AG04450 (cell line): ENCODE data around the gene SOD1. TPM values are rescaled to one million over a fixed set of nuclear protein-coding genes. Genes with fewer than 3 reads are reported as not detected.

Experiments used
- CTCF ChIA-PET: fragments of 300-600, 350-600 bp; formaldehyde crosslinking; extraction: SDS; loops from one replicate; lab custom pipeline; 2022; ENCODE audit warnings: antibody characterized with exemption, inconsistent platforms; lab: Charles Lee
- POLR2A ChIA-PET: fragments of 350-600 bp; formaldehyde crosslinking; extraction: SDS; loops from one replicate; lab custom pipeline; 2021; ENCODE audit warnings: antibody characterized with exemption, inconsistent platforms; lab: Yijun Ruan, JAX
- DNase-seq: peaks from one replicate; pipeline ENCODE4 v3.0.0-alpha.2; 2011; ENCODE audit warnings: low read depth, low spot score
- H3K27ac ChIP-seq: one replicate; pipeline ENCODE4 v1.5.1; 2012; ENCODE audit warnings: low read depth, low read length, control low read depth
- H3K27me3 ChIP-seq: one replicate; pipeline ENCODE4 v1.6.0; 2012; ENCODE audit warnings: low read length; ENCODE audit not compliant: control insufficient read depth, insufficient read depth
- H3K4me3 ChIP-seq: 2 replicates; pipeline ENCODE4 v1.5.1; 2011; ENCODE audit warnings: mild to moderate bottlenecking, low read depth, low read length, control low read depth
- H3K9me3 ChIP-seq: 2 replicates; pipeline ENCODE4 v1.5.1; 2012; ENCODE audit warnings: low read length; ENCODE audit not compliant: control insufficient read depth, insufficient read depth
- polyA plus RNA-seq: library from polyadenylated mRNA; depleted of rRNA; stranded (reverse); fragments of >200 nt; gene quantifications from 2 replicates; pipeline ENCODE4 v1.2.3, GENCODE V29; 2011
- TF ChIP-seq, protein P1 (sequence below): IDR thresholded peaks from 2 replicates; pipeline ENCODE4 v1.5.1; 2011; ENCODE audit warnings: low read depth, low read length, control low read depth, inconsistent platforms

The SOD1 gene
- polyA plus RNA-seq, 1 experiment, result 433 TPM

DNA sequence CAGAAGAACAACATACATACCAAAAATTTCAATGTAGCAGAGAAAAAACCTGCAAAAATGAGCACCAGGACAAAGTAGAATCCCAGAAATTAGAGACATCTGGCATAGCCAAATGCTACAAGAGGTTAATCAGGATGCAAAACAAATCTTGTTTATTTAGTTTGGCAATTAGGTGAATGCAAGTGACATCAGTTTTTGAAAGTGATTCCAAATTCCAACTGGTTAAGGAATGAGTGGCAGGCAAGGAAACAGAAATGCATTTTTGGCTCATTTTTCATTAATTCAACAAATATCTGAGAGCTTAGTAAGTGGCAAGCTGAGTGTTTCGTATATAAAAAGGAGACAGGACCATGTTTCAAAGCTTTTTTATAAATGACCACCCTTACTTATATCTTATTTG is 51.1 kb downstream of the SOD1 start:
- TF ChIP-seq, protein P1, sequence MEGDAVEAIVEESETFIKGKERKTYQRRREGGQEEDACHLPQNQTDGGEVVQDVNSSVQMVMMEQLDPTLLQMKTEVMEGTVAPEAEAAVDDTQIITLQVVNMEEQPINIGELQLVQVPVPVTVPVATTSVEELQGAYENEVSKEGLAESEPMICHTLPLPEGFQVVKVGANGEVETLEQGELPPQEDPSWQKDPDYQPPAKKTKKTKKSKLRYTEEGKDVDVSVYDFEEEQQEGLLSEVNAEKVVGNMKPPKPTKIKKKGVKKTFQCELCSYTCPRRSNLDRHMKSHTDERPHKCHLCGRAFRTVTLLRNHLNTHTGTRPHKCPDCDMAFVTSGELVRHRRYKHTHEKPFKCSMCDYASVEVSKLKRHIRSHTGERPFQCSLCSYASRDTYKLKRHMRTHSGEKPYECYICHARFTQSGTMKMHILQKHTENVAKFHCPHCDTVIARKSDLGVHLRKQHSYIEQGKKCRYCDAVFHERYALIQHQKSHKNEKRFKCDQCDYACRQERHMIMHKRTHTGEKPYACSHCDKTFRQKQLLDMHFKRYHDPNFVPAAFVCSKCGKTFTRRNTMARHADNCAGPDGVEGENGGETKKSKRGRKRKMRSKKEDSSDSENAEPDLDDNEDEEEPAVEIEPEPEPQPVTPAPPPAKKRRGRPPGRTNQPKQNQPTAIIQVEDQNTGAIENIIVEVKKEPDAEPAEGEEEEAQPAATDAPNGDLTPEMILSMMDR, result no peak
- ChIA-PET CTCF (no interaction called here), POLR2A (interaction anchor here (0.6 kb wide), 1 partner anchor 22 kb away, joined by 3 read pairs; no protein-coding TSS in a partner anchor)
- DNase-seq, result peak; percentile 45
- no peaks in the 10 kb centered on the region for H3K9me3 ChIP-seq
- no peak overlapping the region for H3K27ac ChIP-seq
- H3K27me3 ChIP-seq, result no peaks in the 10 kb centered on the region
- H3K4me3 ChIP-seq, result no peak overlapping the region

DNA sequence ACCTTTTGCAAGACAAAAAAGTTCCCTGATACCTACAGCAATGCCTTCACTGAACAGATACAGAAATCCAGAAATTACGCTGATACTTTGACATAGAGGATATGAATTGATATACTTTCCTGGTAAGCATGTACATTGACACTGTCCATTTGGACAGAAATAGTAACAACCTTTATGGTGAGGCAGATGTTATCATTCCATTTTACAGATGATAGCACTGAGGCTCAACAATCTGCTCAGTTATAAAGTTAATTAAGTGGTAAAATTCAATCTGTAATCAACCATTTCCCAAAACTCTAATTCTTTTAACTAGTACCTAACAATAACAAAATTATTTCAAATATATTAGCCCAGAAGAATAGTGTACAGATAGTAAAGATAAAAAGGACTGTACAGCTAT is 51.8 kb downstream of the SOD1 start:
- CTCF ChIA-PET, result no interaction called here
- TF ChIP-seq, protein P1, result no peak
- POLR2A ChIA-PET, result no interaction called here
- H3K27me3 ChIP-seq, result no peaks in the 10 kb centered on the region
- H3K4me3 ChIP-seq, result no peak overlapping the region
- no peak for DNase-seq
- H3K27ac ChIP-seq, result no peak overlapping the region
- H3K9me3 ChIP-seq, result no peaks in the 10 kb centered on the region

DNA sequence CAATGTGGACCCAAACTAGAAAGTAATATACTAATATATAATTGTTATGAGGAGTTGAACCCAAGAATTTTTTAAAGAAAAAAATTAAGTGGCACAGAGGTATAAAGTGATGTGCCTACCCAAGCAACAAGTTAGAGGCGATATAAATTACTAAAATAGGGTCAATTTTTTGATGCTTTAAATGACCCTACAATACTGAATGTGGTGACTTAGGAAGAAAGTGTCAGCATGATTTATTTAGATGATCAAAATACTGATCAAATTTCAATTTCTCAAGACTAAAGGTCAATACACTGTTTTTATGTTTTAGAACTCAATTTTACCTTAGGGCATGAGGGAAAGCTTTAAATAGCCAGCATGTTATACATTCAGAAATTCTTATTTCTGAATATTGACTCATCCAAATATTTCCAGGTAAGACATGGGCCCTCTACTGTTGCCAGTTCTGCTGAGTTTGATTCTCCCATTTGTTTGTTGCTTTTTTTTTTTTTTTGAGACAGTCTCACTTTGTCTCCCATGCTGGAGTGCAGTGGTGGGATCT is 52.3 kb downstream of the SOD1 start:
- no peak for DNase-seq
- no peaks in the 10 kb centered on the region for H3K27me3 ChIP-seq
- no peak overlapping the region for H3K4me3 ChIP-seq
- CTCF ChIA-PET, result interaction anchor here (0.7 kb wide), 1 partner anchor 901 kb away, joined by 5 read pairs; no protein-coding TSS in a partner anchor
- POLR2A ChIA-PET, result no interaction called here
- TF ChIP-seq, protein P1, result no peak
- H3K27ac ChIP-seq, result no peak overlapping the region
- H3K9me3 ChIP-seq, result no peaks in the 10 kb centered on the region

DNA sequence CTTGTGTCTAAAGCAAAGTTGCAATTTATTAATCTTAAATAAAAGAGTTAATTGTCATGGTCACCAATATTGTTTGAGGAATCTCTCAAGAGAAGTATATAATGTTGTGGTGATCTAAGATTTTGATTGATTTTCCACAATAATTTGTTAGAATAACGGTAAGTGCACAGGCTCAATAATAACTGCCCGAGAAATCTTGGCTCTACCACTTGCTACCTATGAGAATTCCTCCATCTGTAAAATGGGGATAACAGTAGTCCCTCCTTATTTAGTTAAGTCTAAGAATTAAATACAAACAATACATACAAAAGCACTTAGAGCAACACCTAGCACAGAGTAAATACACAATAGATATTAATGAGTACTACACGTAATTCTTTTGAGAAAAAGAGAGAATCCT is 53.6 kb downstream of the SOD1 start:
- ChIA-PET CTCF (no interaction called here), POLR2A (no interaction called here)
- Histone ChIP-seq H3K27ac (no peak overlapping the region), H3K4me3 (no peak overlapping the region), H3K27me3 (no peaks in the 10 kb centered on the region), H3K9me3 (no peaks in the 10 kb centered on the region)
- no peak for DNase-seq
- TF ChIP-seq, protein P1, result no peak

DNA sequence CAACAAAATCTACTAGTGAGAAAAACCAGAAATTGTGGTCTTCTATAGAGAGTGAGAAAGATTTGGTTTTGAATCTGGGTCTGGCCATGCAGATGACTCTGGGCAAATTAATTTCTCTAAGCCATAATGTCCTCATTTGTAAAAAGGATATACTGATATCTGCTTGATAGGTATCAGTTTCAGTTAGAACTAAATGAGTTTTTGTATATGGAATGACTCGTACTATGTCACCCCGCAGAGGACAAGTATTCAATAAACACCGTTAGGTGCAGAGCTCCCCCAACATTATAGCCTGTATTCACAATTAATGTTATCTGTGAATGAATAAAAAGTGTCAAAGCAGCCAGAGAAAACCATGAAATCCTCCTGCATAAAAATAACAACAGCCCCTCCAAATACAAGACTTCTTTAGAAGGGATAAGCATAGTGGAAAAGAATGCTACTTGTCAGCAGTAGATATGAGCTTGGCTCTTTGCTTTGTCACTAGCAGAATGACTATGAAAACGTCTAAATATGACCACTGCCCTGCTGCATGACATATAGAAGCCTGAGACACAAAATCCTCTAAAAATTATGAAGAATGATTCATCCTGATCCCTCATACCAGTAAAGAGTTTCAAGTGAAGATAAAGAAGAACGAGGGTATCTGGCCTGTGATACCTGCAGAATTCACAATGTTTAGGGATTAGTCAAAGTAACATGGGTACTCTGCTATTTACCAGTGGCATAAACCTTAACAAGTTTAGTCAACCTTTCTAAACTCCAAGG is 54.7 kb downstream of the SOD1 start:
- Histone ChIP-seq H3K9me3 (no peaks in the 10 kb centered on the region), H3K4me3 (no peak overlapping the region), H3K27ac (no peak overlapping the region), H3K27me3 (no peaks in the 10 kb centered on the region)
- no peak for DNase-seq
- TF ChIP-seq, protein P1, result no peak
- ChIA-PET CTCF (no interaction called here), POLR2A (no interaction called here)
